Measurements from ENCODE around the gene CRTAC1.

CRTAC1 gene

GRCh38 chr10:97944772-97945171 lies 85.6 kb downstream of the CRTAC1 start:
- no peak overlapping the region for H3K27ac ChIP-seq
- no peak for TF ChIP-seq CTCF (IDR thresholded peaks at IDR 0.05)
- TF ChIP-seq ZFX (IDR thresholded peaks at IDR 0.05; ENCODE audit: borderline replicate concordance) = no peak

- TF ChIP-seq CTCF (IDR thresholded peaks at IDR 0.05) (no peak), ZFX (IDR thresholded peaks at IDR 0.05; ENCODE audit: borderline replicate concordance) (no peak)
- H3K27ac ChIP-seq = no peak overlapping the region
Observed at GRCh38 chr10:97943294-97943693, 87.1 kb downstream of the CRTAC1 start.

- no peak for TF ChIP-seq CTCF (IDR thresholded peaks at IDR 0.05)
- no peak for TF ChIP-seq ZFX (IDR thresholded peaks at IDR 0.05; ENCODE audit: borderline replicate concordance)
- H3K27ac ChIP-seq = no peak overlapping the region
Observed at GRCh38 chr10:97940534-97940933, 89.9 kb downstream of the CRTAC1 start.

- TF ChIP-seq CTCF (IDR thresholded peaks at IDR 0.05) = no peak
- TF ChIP-seq ZFX (IDR thresholded peaks at IDR 0.05; ENCODE audit: borderline replicate concordance) = no peak
- no peak overlapping the region for H3K27ac ChIP-seq
Observed at GRCh38 chr10:97939446-97939990, 90.9 kb downstream of the CRTAC1 start.

- no peak overlapping the region for H3K27ac ChIP-seq
Observed at GRCh38 chr10:97937928-97938327, 92.5 kb downstream of the CRTAC1 start.

GRCh38 chr10:97937054-97937453 lies 93.4 kb downstream of the CRTAC1 start:
- H3K27ac ChIP-seq = no peak overlapping the region
- TF ChIP-seq ZFX (IDR thresholded peaks at IDR 0.05; ENCODE audit: borderline replicate concordance) (no peak), CTCF (IDR thresholded peaks at IDR 0.05) (no peak)

More at GRCh38 chr10:97937928-97938327, 92.5 kb downstream of the CRTAC1 start:
- TF ChIP-seq ZFX (IDR thresholded peaks at IDR 0.05; ENCODE audit: borderline replicate concordance) = no peak
- TF ChIP-seq CTCF (IDR thresholded peaks at IDR 0.05) = no peak

- H3K27ac ChIP-seq = no peak overlapping the region
- TF ChIP-seq ZFX (IDR thresholded peaks at IDR 0.05; ENCODE audit: borderline replicate concordance) (no peak), CTCF (IDR thresholded peaks at IDR 0.05) (no peak)
Observed at GRCh38 chr10:97936126-97936525, 94.3 kb downstream of the CRTAC1 start.

Data from 22Rv1 (cell line).